Kidney (tissue), 14 donors: Measurements from ENCODE around the gene NPSR1. TPM values are rescaled to one million over a fixed set of nuclear protein-coding genes. Genes with fewer than 3 reads are reported as not detected.

Source experiments
- DNase-seq, 5 donors: peaks; one replicate each; pipeline ENCODE4 v3.0.0-alpha.2; 2013 to 2020
- FAIRE-seq: peaks from 2 replicates; lab custom pipeline; 2012; peaks lifted over from hg19 to GRCh38; lab: Jason Lieb, UNC
- H3K27ac ChIP-seq, 2 donors: one replicate each; pipeline ENCODE4 v1.7.0; 2013; ENCODE audit warnings: low read depth in 2 of 2, low read length in 2 of 2, inconsistent platforms in 1 of 2
- H3K27me3 ChIP-seq: one replicate; pipeline ENCODE4 v1.7.1; 2013; ENCODE audit warnings: low read length, inconsistent platforms; ENCODE audit not compliant: control insufficient read depth, insufficient read depth
- H3K36me3 ChIP-seq, 3 donors: one replicate each; pipeline versions ENCODE4 v1.7.0 to v1.7.1; 2013; ENCODE audit warnings: low read length in 3 of 3, control low read depth in 1 of 3, inconsistent platforms in 1 of 3; ENCODE audit not compliant: insufficient read depth in 3 of 3, control insufficient read depth in 2 of 3
- H3K4me1 ChIP-seq, 3 donors: one replicate each; pipeline versions ENCODE4 v1.7.0 to v1.7.1; 2013; ENCODE audit warnings: low read length in 3 of 3, inconsistent platforms in 1 of 3, low read depth in 1 of 3; ENCODE audit not compliant: control insufficient read depth in 2 of 3, insufficient read depth in 2 of 3
- H3K4me3 ChIP-seq, 3 donors: one replicate each; pipeline versions ENCODE4 v1.7.0 to v1.8.1; 2013; ENCODE audit warnings: low read length in 3 of 3, control low read depth in 1 of 3, inconsistent platforms in 1 of 3
- H3K9ac ChIP-seq, 3 donors: one replicate each; pipeline versions ENCODE4 v1.7.0 to v1.7.1; 2013; ENCODE audit warnings: low read length in 3 of 3, control low read depth in 1 of 3, inconsistent platforms in 1 of 3
- H3K9me3 ChIP-seq, 3 donors: one replicate each; pipeline versions ENCODE4 v1.7.0 to v1.7.1; 2013; ENCODE audit warnings: low read length in 3 of 3, control low read depth in 1 of 3, inconsistent platforms in 1 of 3; ENCODE audit not compliant: control insufficient read depth in 2 of 3, insufficient read depth in 1 of 3
- intact Hi-C: fragments of 100-400 bp; cut with DNase I; formaldehyde crosslinking; loops from one replicate; pipeline ENCODE4 v1.11.1; 2022
- polyA plus RNA-seq: library from polyadenylated mRNA; stranded (reverse); fragments of 350-450 nt; fragmentation: Illumina TruSeq; extraction: RNeasy Lipid Tissue Mini Kit (QIAGEN cat#74804); gene quantifications from one replicate; pipeline ENCODE4 v1.2.3, GENCODE V29; 2014; ENCODE audit warnings: low read depth, low replicate concordance; ENCODE audit not compliant: insufficient read depth
- total RNA-seq: library from RNA; stranded (reverse); fragmentation: NEBNext Ultra II Directional; extraction: Animal tissue kit (Norgen Biotek cat#: 25700); gene quantifications from one replicate; pipeline ENCODE4 v1.2.1, GENCODE V29; 2021
- TF ChIP-seq, protein P1 (sequence below): IDR thresholded peaks from 3 replicates; pipeline ENCODE4 v1.5.1; 2012; ENCODE audit warnings: mild to moderate bottlenecking, moderate library complexity, borderline replicate concordance; ENCODE audit not compliant: insufficient read depth; ENCODE audit errors: extremely low read depth
- donor health status: control.
- donor health status: control.
- donor health status: control.
- donor health status: control.
- donor health status: control.
- donor health status: DM: yes; HTN: yes; CAD: no.
- donor health status: Normal renal cell carcinoma (clear cell type).

The NPSR1 gene
- total and polyA plus RNA-seq, 2 donors from 2014 or later = not detected

DNA sequence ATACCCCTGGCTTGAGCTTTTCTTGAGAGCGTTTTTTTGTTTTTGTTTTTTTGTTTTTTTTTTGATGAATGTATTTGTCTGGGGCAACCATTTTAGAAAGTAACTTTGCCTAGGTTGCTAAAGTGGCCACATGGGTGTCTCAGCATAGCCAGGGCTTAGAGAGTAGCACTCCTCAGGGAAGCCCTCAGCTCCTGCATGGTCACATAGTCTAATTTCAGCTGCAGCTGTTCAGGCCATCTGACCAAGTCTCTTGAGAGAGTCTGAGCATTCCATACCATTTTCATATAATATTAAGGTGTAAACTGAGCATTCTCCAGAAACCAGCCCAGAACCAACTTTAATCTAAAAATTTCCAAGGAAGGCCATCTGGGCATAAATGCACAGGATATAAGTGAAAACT is 186.4 kb downstream of the NPSR1 start:
- Histone ChIP-seq H3K9ac (no peak overlapping the region), H3K27me3 (no peaks in the 10 kb centered on the region), H3K27ac (no peak overlapping the region), H3K36me3 (no peaks in the 10 kb centered on the region), H3K4me3 (no peak overlapping the region), H3K4me1 (no peaks in the 10 kb centered on the region), H3K9me3 (no peaks in the 10 kb centered on the region)
- DNase-seq (no peak), FAIRE-seq (no peak)
- TF ChIP-seq, protein P1, sequence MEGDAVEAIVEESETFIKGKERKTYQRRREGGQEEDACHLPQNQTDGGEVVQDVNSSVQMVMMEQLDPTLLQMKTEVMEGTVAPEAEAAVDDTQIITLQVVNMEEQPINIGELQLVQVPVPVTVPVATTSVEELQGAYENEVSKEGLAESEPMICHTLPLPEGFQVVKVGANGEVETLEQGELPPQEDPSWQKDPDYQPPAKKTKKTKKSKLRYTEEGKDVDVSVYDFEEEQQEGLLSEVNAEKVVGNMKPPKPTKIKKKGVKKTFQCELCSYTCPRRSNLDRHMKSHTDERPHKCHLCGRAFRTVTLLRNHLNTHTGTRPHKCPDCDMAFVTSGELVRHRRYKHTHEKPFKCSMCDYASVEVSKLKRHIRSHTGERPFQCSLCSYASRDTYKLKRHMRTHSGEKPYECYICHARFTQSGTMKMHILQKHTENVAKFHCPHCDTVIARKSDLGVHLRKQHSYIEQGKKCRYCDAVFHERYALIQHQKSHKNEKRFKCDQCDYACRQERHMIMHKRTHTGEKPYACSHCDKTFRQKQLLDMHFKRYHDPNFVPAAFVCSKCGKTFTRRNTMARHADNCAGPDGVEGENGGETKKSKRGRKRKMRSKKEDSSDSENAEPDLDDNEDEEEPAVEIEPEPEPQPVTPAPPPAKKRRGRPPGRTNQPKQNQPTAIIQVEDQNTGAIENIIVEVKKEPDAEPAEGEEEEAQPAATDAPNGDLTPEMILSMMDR = no peak
- intact Hi-C loops = no loop called here

DNA sequence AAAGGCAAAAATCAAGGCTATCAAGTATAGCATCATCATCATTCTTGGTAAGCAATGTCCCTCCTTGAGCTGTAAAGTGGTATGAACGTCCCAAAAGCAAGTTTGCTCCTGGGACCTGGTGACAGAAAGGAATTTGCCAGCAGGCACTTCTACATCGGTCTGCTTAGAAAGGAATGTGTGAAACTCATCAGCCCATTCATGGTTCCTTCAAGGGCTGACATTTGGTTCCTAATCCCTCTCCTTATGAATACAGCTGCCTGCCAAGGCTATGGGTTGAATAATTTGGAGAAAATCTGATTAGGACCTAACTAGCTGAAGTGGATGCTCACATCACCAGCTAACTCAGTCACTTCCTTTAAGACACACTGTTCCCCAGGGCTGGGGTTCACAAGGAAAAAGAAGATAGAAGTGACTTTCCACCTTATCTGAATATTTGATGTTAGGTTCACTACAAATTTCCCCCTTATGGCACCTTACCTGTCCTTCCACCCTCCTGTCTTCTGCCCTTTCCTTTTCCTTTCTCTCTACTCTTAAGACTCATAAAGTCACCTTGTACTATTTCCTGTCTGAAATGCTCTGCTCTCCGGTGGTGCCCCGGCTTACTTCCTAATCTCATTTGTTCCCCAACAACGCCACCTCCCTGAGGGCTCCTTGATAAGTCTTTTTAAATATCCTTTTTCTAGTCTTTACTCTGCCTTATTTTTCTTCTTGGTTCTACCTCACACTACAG is 187.1 kb downstream of the NPSR1 start:
- no peak for DNase-seq
- Histone ChIP-seq H3K27ac (no peak overlapping the region), H3K4me3 (no peak overlapping the region), H3K27me3 (no peaks in the 10 kb centered on the region), H3K9ac (no peak overlapping the region), H3K36me3 (no peaks in the 10 kb centered on the region), H3K9me3 (no peaks in the 10 kb centered on the region), H3K4me1 (no peaks in the 10 kb centered on the region)
- no peak for FAIRE-seq
- intact Hi-C loops = no loop called here
- TF ChIP-seq, protein P1 = no peak

DNA sequence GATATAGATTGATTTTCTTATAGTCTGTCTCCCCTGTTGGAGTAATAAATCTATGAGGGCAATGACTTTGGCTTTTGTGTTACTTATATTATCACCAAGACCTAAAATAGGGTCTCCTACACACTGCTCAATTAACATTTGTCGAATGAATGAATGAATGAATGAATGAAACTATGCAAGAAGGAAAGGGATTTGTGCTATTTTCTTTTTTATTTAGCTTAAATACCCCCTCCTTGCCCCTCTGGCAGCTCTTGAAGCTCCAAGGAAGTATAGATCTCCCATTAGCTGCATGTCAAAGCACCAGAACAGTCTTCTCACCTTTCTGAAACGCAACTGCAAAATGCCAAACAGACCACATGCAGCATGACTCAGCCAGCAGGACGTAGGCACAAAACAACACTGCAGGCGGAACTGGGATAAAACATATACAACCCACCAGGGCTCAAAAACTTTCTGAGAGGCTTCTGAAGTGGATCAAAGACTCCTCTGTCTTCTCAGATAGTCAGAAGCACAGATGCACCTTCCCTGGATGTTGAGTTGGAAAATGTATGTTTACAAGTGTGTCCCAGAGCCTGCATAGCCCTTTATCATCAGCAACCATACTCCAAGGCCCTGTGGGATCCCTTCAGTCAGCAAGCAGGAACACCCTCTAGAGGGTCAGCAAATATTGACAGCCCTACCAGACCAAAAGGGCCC is 187.8 kb downstream of the NPSR1 start:
- H3K9ac ChIP-seq = no peak overlapping the region
- intact Hi-C loops = no loop called here
- no peaks in the 10 kb centered on the region for H3K36me3 ChIP-seq
- FAIRE-seq (no peak), DNase-seq (no peak)
- no peaks in the 10 kb centered on the region for H3K9me3 ChIP-seq
- H3K4me3 ChIP-seq = no peak overlapping the region
- no peaks in the 10 kb centered on the region for H3K27me3 ChIP-seq
- TF ChIP-seq, protein P1 = no peak
- no peaks in the 10 kb centered on the region for H3K4me1 ChIP-seq
- no peak overlapping the region for H3K27ac ChIP-seq
